CD4-positive, alpha-beta T cell treated with Interferon gamma for 1 hour (primary cell): Measurements from ENCODE around the gene IL17RA.

Source experiments
- DNase-seq: peaks from one replicate; pipeline ENCODE4 v3.0.0-alpha.2; 2020

IL17RA gene

DNA sequence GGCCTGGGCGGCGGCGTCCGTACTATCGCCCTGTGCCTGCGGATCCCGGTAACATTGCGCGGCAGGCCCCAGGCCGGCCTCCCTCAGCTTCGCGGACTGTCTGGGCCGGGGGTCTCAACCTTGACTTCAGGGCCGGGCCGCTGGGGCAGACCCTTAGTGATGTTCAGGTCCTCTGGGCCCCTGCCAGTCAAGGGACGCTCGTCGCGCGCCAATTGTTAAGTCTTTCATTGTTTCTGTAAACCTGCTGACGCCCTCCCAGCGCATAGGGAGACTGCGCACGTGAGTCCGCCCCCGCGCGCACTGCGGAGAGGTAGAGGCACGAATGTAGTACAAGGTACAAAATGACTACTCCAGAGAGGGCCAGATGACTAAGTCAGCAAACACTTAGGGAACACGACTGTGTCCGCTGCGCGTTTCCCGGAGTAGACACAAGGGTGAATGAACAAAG is 74.7 kb downstream of the IL17RA start:
- peak; percentile 9 for DNase-seq

DNA sequence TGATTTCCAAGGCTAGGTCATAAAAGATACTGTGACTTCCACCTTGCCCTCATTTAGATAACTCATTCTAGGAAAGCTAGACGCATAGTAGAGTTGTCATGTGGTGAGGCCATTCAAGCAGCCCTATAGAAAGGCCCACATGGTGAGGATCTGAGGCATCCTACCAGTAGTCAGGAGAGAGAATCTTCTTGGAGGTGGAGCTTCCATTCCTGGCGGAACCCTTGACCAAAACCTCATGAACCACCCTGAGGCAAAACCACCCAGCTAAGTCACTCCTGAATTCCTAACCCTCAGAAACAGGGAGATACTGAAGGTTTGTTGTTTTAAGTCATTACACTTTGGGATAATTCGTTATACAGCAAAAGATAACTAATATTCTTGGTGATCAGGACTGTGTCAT is 77.2 kb downstream of the IL17RA start:
- no peak for DNase-seq

DNA sequence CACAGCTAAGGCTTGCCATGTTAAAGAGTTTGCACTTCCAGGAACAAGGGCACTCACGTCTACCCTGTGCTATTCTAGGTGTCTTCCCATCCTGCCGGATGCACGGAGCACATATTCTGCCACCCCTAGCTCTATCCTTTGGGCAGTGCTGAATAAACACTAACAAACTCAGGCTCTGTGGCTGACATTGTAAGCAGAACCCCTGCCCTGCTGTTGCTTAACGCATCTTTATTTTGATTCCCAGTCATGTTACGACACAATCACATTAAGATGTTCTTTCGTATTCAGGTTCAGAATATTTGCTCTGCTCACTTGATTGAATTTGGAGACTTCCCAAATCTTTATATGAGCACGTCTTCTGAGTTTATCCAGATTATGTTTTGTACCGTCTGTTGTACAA is 77.9 kb downstream of the IL17RA start:
- DNase-seq = no peak

DNA sequence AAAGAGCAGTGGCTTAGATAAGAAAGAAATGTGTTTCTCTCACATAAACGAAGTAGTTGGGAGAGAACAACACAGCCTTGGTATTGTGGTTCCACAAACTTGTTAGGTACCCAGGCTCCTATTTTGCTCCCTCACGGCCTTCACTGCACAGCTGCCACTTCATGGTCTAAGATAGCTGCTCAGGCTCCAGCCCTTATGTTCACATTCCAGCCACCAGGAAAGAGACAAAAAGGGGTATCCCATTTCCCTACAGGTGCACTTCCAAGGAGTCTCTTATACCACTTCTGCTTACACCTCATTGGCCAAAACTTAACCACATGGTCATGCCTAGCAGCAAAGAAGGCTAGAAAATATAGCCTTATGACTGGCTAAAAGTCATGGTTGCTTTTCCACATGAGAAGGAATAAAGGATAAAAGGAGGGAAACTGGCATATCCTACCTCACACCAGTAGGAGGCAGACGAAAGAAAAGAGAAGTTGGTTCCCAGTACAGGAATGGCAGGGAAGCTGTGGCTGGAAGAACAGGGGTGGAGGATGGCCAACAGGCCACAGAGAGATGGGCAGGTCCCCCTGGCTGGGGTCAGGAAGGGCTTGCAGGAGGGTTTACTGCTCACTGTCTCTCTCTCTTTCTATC is 79.7 kb downstream of the IL17RA start:
- no peak for DNase-seq
